Fibroblast of lung (primary cell): ENCODE measurements around the gene CRTAC1. TPM values are rescaled to one million over a fixed set of nuclear protein-coding genes. Genes with fewer than 3 reads are reported as not detected.

ENCODE experiments used
- DNase-seq, 2 donors: peaks; one replicate each; pipeline versions ENCODE4 v3.0.0 to v3.0.0-alpha.2; 2010; ENCODE audit warnings: low read depth in 2 of 2
- H2AFZ ChIP-seq: 2 replicates; pipeline ENCODE4 v1.5.1; 2012; ENCODE audit warnings: low read length, control low read depth, inconsistent platforms
- H3K27ac ChIP-seq: 2 replicates; pipeline ENCODE4 v1.5.1; 2011; ENCODE audit warnings: low read length, control low read depth; ENCODE audit not compliant: insufficient read depth
- H3K27me3 ChIP-seq: 2 replicates; pipeline ENCODE4 v1.5.1; 2011; ENCODE audit warnings: mild to moderate bottlenecking, low read length; ENCODE audit not compliant: control insufficient read depth, insufficient read depth
- H3K36me3 ChIP-seq: 2 replicates; pipeline ENCODE4 v1.5.1; 2011; ENCODE audit warnings: low read length; ENCODE audit not compliant: control insufficient read depth, insufficient read depth
- H3K4me1 ChIP-seq: 2 replicates; pipeline ENCODE4 v1.5.1; 2011; ENCODE audit warnings: low read length; ENCODE audit not compliant: control insufficient read depth, insufficient read depth; ENCODE audit errors: extremely low read depth
- H3K4me2 ChIP-seq: 2 replicates; pipeline ENCODE4 v1.5.1; 2011; ENCODE audit warnings: low read length, control low read depth; ENCODE audit not compliant: insufficient read depth; ENCODE audit errors: extremely low read depth
- H3K4me3 ChIP-seq, 4 experiments: fragments of 200-600 bp in 1 of 4; sonication (generic) in 1 of 4; replicated peaks in 1 of 4; 2 replicates each; pipeline ENCODE4 v1.5.1; 2011 to 2016; ENCODE audit warnings: low read length in 4 of 4, low read depth in 3 of 4, mild to moderate bottlenecking in 3 of 4, control low read depth in 2 of 4, inconsistent platforms in 1 of 4, mixed read lengths in 1 of 4; ENCODE audit not compliant: insufficient read depth in 1 of 4; ENCODE audit errors: control extremely low read depth in 1 of 4
- H3K79me2 ChIP-seq: 2 replicates; pipeline ENCODE4 v1.5.1; 2012; ENCODE audit warnings: mild to moderate bottlenecking, low read length, inconsistent platforms; ENCODE audit not compliant: control insufficient read depth, insufficient read depth
- H3K9ac ChIP-seq: 2 replicates; pipeline ENCODE4 v1.5.1; 2011; ENCODE audit warnings: mild to moderate bottlenecking, low read length, control low read depth; ENCODE audit not compliant: insufficient read depth
- H3K9me3 ChIP-seq: 2 replicates; pipeline ENCODE4 v1.5.1; 2012; ENCODE audit warnings: low read depth, low read length; ENCODE audit not compliant: control insufficient read depth, insufficient read depth
- H4K20me1 ChIP-seq: 2 replicates; pipeline ENCODE4 v1.5.1; 2011; ENCODE audit warnings: low read length; ENCODE audit not compliant: control insufficient read depth, insufficient read depth; ENCODE audit errors: extremely low read depth
- CTCF ChIP-seq, 2 donors: IDR thresholded peaks in 1 of 2; conservative IDR thresholded peaks in 1 of 2; 1 replicate in 1 of 2; 2 replicates in 1 of 2; pipeline ENCODE4 v1.5.1; 2011 to 2012; ENCODE audit warnings: low read length in 2 of 2, control low read depth in 1 of 2, inconsistent platforms in 1 of 2, low read depth in 1 of 2, mild to moderate bottlenecking in 1 of 2
- EZH2 ChIP-seq: IDR thresholded peaks from 2 replicates; pipeline ENCODE4 v1.5.1; 2012; ENCODE audit warnings: low read length, control low read depth, mild to moderate bottlenecking; ENCODE audit errors: missing control alignments
- polyA plus RNA-seq, 2 donors: library from polyadenylated mRNA; depleted of rRNA in 1 of 2; stranded (reverse) in 1 of 2; unstranded in 1 of 2; fragments of >200 nt; gene quantifications; 2 replicates each; pipeline ENCODE4 v1.2.1, GENCODE V29; 2011 to 2012; ENCODE audit warnings: missing spikeins in 1 of 2
- total RNA-seq: library from RNA; depleted of rRNA; stranded (reverse); fragments of >200 nt; gene quantifications from 2 replicates; pipeline ENCODE4 v1.2.1, GENCODE V29; 2014

Gene CRTAC1
- total and polyA plus RNA-seq, 2 donors (not counting 1 experiment from before 2014, with no cell fraction given) = not detected

DNA sequence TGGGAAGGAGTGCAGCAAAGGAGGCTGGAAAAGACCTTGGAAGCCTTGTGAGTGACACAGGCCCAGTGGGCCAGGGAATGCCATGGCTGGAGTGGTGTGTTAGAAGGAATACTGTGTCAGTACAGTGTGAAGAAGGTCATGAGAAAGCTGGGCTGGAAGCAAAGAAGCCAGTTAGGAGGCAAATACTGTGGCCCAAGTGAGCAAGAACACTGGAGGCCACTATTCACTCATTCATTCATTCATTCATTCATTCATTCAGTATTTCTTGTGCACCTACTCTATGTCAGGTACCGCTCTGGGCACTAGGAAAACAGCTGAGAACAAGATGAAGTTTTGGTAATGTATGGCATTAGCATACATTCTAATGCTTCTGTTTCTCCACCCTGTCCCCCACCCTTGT is 9.6 kb downstream of the CRTAC1 start:
- H3K36me3 ChIP-seq = no peaks in the 10 kb centered on the region
- no peak overlapping the region for H3K4me2 ChIP-seq
- H2AFZ ChIP-seq = no peak overlapping the region
- TF ChIP-seq CTCF (conservative IDR thresholded peaks at IDR 0.05 in 1 of 2, IDR thresholded peaks at IDR 0.05 in 1 of 2; ENCODE audit: low read depth in 1 of 2, low read length in 2 of 2) (no peak), EZH2 (no peak)
- no peak overlapping the region for H3K27ac ChIP-seq
- H3K27me3 ChIP-seq = peaks cover 2% of the 10 kb centered on the region
- H3K4me3 ChIP-seq = no peak overlapping the region
- no peaks in the 10 kb centered on the region for H3K9me3 ChIP-seq
- H4K20me1 ChIP-seq = no peaks in the 10 kb centered on the region
- no peaks in the 10 kb centered on the region for H3K79me2 ChIP-seq
- H3K9ac ChIP-seq = no peak overlapping the region
- H3K4me1 ChIP-seq = no peaks in the 10 kb centered on the region
- no peak for DNase-seq

GRCh38 chr10:98020254-98020653 is 10.2 kb downstream of the CRTAC1 start:
- no peak for TF ChIP-seq EZH2
- no peak for TF ChIP-seq CTCF (conservative IDR thresholded peaks at IDR 0.05 in 1 of 2, IDR thresholded peaks at IDR 0.05 in 1 of 2; ENCODE audit: low read depth in 1 of 2, low read length in 2 of 2)
- Histone ChIP-seq H3K79me2 (no peaks in the 10 kb centered on the region), H3K4me3 (no peak overlapping the region), H3K27me3 (peaks cover 2% of the 10 kb centered on the region), H4K20me1 (no peaks in the 10 kb centered on the region), H3K4me1 (no peaks in the 10 kb centered on the region), H3K36me3 (no peaks in the 10 kb centered on the region), H3K9ac (no peak overlapping the region), H3K9me3 (no peaks in the 10 kb centered on the region), H2AFZ (no peak overlapping the region), H3K4me2 (no peak overlapping the region), H3K27ac (no peak overlapping the region)
- no peak for DNase-seq

DNA sequence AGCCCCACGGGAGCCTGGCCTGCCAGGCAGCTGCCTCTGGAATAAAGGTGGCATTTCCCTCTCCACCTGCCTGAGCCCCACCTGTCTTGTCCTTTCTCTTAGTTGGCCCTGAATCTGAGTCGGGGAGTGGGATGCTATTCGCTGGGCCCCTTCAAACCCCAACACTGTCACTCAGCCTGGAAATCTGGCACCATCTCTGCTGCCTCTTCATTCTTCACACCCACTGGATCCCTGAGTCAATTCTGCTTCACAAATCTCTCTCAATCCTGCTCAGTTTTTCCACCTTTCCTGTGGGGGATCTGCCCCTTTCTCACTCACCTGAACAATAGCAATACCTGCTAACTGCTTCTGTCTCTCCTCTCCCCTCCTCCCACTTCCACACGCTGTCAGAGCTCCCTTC is 10.6 kb downstream of the CRTAC1 start:
- H3K4me3 ChIP-seq = no peak overlapping the region
- no peaks in the 10 kb centered on the region for H3K79me2 ChIP-seq
- no peaks in the 10 kb centered on the region for H3K9me3 ChIP-seq
- no peaks in the 10 kb centered on the region for H3K36me3 ChIP-seq
- no peak overlapping the region for H3K27ac ChIP-seq
- no peaks in the 10 kb centered on the region for H4K20me1 ChIP-seq
- H3K9ac ChIP-seq = no peak overlapping the region
- H3K27me3 ChIP-seq = peaks cover 2% of the 10 kb centered on the region
- DNase-seq = no peak
- no peaks in the 10 kb centered on the region for H3K4me1 ChIP-seq
- no peak for TF ChIP-seq CTCF (conservative IDR thresholded peaks at IDR 0.05 in 1 of 2, IDR thresholded peaks at IDR 0.05 in 1 of 2; ENCODE audit: low read depth in 1 of 2, low read length in 2 of 2)
- TF ChIP-seq EZH2 = no peak
- H2AFZ ChIP-seq = no peak overlapping the region
- no peak overlapping the region for H3K4me2 ChIP-seq
